NCI-H146 treated with DMSO at 0.1 percent for 48 hours (cell line): ENCODE data around the gene MAPKAPK3.

Experiments used
- DNase-seq: peaks from one replicate; lab custom pipeline; 2025; ENCODE audit not compliant: unreplicated experiment; lab: John Stamatoyannopoulos, UW

Gene MAPKAPK3

DNA sequence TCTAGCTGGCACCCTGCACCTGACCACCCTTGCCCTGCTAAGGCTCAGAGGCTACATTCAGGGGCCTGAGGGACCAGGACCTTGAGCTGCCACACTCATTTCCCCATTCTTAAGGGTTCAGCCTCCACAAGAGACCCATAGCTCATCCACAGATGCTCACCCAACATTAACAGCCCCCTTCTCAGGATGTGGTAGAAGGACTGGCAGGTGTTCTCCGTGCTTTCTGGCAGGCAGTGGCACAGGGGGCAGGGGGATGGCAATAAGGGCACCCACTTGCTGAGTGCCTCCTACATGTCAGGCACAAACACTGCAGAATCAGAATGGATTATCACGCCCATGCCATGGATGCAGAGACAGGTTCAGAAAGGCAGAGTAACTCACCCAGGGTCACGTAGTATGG lies 9.4 kb downstream of the MAPKAPK3 start:
- DNase-seq, result no peak

DNA sequence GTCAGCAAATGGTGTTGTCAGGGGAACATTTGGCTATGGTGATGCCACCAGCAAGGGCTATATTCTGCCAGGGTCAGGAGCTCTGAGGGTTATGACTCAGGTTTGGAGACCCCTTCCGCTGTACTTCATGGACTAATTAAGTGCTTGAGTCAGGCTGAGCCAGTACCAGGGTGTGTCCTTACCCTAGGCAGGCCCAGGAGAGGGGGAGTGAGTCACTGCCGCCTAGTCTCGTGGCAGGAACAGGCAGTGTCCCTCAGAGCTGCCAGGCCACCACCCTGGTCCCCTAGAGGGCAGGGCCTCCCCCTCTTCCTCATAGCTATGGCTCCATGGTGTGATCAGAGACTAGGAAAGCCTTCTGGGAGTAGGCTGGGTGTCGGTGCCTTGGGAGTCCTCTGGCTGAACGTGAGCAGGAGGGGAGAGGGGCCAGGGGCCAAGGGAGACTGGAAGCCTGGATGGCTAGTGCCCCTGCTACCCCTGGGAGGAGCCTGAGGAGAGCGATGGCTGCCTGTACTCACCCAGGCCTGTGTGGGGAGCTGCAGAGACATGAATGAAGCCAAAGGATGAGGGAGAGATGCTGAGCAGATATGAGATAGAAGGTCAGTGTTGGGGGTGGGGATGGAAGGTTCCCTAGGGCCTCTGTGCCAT lies 10.6 kb downstream of the MAPKAPK3 start:
- no peak for DNase-seq

DNA sequence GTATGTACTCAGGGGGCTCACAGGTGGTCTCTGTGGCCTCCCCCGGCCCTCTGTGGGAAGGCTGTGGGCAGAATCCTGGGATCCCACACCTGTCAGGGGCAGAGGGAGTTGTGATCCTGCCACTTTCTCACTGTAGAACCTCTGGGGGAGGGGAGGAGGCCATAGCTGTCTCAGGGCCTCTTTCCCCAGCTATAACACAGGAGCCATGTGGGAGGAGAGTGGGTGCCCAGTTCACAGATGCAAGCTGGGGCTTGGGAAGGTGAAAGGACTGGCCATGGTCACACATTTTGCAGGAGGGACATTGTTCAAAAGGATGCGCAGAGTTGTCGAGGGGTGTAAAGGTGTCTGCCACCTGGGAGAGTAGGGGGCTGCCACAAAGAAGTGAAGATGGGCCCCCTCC lies 11.7 kb downstream of the MAPKAPK3 start:
- DNase-seq, result no peak

DNA sequence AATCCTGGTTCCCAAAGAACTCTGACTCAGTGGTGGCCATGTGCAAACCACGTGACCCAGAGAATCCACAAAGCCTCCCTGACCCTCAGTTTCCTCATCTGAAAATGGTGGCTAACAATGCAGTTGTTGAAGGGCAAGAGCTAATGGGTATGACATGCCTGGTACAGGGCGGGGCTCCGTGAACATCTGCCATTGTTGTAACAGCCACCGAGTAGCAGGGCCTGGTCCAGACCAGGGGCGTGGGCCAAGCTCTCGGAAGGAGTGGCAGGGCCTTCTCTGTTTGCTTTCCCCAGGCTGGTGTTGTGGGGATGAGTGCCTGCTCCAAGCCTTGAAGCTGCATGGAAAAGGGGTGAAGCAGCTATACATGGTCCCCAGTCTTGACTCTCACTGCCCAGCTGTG lies 13.4 kb downstream of the MAPKAPK3 start:
- no peak for DNase-seq

DNA sequence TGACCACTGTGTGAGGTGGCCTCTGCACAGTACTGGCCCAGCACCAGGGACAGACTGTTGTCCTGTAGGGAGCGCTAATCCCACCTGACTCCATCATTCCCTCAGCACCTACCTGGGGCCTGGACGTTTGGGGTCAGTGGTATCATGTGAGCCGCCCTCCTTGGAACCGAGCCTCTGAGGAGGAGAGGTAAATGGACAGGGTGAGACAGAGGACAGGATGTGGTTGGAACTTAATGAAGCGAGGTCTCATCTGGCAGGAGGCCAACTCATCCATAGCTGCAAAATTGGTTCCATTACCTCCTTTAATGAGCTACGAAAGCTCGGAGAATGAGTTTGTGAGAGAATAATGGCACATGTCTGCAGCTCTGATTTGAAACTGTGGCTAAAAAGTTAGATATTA lies 13.9 kb downstream of the MAPKAPK3 start:
- no peak for DNase-seq

DNA sequence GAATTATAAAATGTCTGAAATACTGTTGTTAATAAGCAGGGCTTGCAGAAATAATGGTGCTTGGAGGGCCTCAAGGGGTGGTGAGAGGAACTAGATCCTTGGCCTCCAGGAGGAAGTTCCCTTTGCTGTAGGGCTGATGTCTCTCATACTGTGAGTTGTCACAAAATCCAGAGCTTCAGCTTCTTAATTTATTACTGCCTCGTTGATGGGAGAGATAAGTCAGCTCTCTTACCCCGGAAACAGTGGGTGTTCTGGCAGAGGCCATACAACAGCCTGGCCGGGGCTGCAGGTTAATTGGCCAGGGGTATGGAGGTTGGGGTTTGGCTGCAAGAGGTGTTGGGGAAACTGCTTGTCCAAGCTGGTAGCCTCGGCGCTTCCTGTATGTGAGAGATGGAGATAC lies 15.5 kb downstream of the MAPKAPK3 start:
- DNase-seq, result no peak

DNA sequence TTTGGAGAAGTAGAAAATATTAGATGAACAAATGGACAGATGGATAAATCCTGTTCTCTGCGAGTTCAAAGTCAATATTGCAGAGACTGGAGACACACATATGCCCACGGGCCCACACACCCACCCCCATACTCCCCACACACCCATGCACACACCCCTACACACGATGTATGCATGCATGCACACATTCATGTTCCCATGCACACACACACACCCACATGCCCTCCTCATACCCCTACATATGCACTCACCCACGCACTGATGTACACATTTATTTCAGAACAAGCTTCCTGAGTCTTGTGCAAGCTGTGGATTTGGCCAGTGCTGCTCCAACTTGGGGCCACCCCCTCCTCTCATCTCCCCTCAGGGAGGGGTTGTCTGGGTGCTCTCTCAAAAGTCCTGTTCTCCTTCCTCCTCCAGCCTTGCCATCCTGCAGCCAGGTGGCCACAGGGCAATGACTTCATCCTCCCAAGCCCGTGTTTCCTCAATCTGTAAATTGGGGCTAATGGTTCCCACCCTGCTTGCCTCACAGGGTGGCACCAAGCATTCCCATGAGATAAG lies 16.4 kb downstream of the MAPKAPK3 start:
- no peak for DNase-seq

DNA sequence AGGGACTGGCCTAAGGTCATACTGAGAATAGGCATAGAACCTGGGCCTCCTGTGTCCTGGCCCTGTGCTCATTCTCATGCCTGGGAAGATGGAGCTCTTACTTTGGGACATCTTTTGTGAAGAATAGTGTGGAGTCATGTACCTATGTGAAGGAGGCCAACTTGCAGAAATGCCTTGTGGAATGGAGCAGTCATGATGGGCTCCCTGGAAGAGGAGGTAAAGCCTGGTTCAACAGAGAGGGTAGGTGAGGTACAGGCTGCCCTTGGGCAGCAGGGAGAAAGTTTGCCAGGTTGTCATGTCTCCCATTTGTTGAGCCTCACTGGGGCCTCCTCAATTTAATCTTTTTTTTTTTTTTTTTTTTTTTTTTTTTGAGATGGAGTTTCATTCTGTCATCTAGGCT lies 18.1 kb downstream of the MAPKAPK3 start:
- no peak for DNase-seq

DNA sequence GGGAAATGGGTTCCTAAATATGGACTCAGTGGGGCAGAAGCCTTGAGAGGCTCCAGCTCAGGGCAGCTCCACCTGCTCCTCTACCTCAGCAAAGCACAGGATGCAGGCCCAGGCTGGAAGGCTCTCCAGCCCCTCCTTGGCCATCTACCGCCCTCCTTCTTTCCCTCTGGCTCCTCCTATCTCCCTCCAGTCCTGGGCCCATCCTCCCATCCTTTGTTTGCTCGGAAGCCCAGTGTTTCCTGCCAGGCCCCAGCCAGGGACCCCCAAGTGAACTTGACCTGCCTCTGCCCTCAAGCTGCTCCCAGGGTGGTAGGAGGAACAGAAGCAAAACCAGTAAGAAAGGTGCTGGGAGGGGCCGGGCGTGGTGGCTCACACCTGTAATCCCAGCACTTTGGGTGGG lies 20.1 kb downstream of the MAPKAPK3 start:
- no peak for DNase-seq

DNA sequence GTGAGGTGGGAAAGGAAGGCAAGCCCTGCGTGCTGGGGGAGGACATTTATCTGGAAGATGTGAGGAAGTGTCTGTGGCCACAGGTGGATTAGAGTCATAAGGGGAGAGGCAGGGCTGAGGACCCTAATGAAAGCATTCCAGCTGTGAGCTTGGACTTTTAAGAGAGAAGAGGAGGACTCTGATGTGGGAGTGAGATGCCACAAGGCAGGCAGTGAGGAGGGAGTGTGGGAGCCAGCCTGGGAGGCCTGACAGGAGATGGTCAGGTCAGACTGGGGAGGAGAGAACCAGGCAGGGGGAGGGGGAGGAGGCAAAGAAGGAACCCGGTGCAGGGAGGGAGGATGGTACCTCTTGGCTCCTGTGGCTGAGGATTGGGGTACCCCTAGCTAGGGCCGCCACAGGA lies 21.0 kb downstream of the MAPKAPK3 start:
- DNase-seq, result no peak

DNA sequence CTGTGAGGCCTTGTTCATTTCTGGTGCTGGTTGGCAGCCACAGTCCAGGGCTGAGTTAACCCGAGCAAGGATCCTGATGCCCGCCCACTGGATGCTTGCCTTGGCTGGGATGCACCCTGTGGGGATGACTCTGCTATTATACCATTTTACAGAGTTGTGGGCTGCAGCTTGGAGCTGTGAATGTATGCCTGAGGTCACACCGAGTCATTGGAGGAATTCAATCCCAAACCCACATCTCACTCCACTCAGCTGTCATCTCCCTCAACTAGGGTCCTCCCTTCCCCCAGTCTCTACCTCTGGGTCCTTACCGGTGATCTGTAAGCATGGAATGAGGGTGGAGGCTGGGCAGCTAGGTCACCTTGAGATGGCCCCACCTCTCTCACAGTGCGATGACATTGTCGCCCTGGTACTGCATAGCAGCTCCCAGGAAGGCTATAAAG lies 22.1 kb downstream of the MAPKAPK3 start:
- DNase-seq, result no peak

DNA sequence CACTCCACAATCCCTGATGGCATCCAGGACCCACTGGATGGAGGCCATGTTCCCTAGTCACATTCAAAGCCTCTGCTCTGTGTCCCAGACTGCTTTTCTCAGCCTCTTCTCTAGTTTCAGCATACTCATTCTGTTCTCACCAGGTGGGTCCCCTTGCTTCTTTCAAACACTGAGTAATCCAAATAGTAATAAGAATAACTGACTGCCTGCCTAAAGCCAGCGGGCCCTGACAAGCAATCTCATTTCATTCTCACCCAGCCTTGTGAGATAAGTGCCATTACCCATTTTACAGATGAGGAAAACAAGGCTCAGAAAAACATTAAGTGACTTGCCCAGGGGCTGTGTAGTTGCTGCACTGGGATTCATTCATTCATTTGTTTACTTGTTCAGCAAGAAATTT lies 25.4 kb downstream of the MAPKAPK3 start:
- DNase-seq, result no peak

DNA sequence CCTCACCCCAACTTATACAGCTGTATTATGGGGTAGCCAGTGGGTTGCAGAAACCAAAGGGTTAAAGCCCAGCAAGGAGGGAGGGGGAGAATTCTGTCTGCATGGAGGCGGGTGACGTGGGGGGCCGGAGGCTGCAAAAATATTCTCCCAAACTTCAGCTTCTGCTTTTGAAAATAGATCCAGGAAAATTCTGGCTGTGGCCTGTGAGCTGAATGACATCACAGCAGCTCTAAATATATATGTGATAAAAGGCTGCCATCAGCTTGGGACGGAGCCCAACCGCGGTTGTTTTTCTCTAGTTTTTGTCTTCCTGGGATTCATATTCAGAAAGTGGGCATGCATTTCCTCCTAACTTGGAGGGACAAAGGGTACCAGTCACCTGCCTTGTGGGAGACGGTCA lies 27.6 kb downstream of the MAPKAPK3 start:
- no peak for DNase-seq

DNA sequence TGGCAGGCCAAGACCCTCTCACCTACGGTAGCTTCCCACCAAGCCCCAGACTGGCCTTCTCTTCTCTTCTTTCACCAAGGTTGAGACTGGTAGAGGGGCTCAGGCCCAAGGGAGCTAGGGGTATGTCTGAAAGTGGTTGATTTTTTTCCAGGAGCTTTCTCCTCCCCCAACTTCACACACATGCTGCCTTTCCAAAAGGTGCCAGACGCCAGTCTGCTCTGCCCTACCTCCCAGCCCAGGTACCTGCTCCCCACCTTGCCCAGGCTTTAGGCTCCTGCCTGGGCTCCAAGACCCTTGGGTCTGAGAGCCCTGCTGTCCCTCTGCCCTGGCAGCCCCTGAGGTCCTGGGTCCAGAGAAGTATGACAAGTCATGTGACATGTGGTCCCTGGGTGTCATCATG lies 28.4 kb downstream of the MAPKAPK3 start:
- DNase-seq, result no peak

DNA sequence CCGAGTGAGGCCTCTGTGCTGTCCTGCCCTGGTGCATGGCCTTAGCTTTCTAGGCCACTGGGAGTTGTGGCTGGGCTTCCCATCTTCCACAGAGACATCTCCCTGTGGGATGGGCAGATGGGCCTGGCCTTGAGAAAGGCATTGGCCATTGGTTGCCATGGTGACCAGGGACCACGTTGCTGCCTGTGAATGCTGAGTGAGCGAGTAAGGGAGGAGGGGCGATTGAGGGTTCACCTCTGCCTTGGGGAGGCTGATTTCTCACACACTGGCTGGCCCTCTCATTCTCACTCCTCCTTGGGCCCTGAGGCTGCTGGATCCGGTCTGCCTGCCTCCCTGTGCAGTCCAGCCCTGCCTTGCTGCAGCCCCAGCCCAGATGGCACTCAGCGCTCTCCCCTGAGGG lies 31.4 kb downstream of the MAPKAPK3 start:
- DNase-seq, result no peak

DNA sequence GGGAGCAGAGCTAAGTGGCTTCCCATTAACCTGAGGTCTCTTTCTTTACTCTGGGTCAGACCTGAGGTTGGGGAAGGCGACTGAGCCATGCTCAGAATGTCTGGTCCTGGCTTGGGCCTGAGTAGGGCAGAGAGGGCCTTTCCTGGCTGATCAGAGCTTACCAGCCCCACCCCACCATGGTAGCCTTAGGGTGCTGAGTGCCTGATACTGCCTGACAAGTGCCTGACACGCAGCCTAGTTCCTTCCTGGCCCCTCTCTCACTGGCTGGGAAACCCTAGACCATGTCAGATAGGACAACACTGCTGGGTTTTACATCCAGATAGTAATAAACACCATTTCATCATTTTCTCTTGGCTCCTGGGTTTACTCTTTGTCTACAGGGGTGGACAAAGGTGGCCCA lies 32.0 kb downstream of the MAPKAPK3 start:
- no peak for DNase-seq

DNA sequence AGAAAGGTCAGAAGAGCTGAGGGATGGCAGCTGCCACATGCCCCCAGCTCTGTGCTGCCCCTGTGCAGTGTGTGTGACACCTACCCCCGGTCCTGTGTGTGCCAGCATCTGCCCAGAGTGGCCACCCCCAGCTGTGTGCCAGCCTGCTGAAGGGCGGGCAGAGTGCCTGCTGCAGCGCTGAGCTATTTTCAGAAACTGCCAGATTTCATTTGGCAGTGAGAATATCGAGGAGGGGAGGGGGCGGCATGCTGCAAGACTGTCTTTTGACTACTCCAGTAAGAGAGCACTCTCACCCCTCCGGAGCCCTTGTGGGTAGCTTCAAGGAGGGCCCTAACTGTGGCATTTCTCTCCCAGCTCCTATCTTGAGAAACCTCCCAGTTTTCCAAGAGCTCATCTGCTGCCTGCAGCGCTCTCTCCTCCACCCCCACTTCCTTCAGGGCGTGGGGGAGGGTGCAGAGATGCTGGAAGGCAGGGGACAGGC lies 32.5 kb downstream of the MAPKAPK3 start:
- no peak for DNase-seq

DNA sequence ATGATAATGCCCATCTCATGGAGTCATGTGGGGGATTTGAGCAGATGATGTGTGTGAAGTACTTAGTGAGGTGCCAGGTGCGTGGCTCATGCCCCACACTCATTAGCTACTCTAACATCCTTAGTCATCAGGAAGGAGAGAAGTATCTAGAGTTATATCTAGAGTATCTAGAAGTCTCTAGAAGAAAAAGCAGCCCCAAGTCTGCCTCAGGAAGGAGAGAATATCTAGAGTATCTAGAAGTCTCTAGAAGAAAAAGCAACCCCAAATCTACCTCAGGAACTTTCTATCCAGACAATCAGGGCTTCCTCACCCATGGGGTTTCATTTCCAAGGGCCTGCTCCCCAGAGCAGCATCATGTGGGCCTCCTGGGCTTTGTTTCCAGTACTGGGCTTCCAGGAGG lies 33.1 kb downstream of the MAPKAPK3 start:
- DNase-seq, result no peak

DNA sequence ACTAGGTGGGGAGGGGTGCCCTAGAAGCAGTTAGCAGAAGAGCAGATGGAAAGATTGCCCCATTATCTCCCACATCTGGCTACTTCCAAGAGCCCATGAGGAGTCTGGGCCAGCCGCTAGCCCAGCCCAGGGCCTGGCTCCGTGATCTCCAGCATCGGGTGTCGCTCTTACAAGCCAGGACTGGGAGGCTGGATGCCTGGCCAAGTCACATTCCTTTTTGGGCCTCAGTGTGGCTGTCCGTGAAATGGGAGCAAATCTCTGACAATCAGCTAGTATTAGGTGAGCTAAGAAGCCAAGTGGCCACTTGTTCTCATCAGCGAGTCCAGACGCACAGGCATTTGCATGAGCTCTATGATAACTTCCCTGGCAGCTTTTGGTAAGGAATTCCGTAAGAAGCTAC lies 34.5 kb downstream of the MAPKAPK3 start:
- no peak for DNase-seq

DNA sequence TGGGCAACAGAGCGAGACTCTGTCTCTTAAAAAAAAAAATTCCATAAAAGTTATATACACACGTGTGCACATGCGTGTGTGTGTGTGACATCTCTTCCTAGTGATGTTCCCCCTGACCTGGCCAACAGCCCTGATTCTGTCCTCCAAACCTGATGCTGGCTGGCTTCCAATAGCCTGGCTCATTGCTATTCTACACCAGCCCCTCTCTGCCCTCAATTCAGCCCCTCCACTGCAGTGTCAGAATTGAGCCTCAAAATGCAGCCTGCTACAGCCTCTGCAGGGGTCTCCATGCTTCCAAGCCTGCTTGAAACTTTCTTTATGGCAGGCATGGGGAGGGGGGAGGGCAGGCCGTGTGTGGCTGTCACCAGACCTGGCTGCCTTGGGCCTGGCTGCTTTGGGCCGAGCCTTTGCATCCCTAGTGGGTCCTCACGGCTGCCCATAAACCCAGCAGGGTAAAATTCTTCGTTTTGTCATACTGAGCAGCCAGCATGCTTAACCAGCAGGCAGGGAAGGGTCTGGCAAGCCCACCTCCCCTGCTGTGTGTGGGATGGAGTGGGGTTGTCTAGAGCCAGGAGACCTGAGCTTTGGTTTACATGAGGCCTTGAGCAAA lies 35.1 kb downstream of the MAPKAPK3 start:
- DNase-seq, result no peak

DNA sequence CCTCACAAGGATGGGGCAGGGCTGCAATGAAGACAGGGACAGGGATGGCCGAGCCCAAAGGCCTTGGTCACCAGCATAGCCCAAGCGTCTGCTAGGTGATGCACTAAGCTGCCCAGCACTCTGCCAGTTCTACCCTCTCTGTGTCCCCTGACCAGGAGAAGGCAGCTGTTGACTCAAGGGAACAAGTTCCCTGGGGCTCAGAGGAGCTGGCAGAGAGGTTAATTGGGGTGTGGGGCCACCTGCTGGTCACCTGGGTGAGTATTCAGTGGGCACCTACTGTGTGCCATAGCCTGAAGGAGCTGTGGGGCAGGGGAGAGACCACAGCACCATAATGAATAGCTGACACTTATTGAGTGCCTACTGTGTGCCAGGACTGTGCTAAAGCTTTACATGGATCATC lies 35.8 kb downstream of the MAPKAPK3 start:
- no peak for DNase-seq

DNA sequence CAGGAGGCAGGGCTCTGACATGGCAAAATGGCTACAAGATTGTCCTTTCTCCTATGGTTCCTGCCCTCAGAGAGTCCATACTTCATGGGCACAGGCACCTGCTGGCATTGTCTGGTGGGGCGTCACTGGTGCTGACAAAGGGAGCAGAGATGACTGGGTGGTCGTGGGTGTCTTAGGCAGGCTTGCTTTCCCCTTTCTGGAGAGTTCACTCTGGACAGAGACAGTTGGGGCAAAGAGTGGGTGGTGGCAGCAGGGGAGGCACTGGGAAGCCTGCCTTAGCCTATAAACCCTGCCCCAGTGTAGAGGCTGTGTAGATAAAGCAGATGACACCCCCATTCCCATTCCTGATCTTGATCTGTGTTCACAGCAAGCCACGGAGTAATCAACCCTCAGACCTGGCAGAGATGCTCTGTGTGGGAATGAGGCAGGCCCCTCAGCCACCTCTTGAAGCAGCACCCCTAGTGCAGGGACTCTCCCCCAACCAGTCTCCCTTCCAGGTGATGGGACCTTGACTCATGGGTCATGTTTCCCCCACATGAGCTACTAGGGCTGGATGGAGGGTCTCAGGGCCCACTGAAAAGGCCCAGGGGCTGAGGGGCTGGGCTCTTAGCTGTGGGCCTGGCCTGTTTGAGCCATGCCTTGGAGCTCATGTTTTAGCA lies 37.1 kb downstream of the MAPKAPK3 start:
- DNase-seq, result no peak
